Esophagus squamous epithelium (tissue), 5 donors: Measurements from ENCODE around the gene TPRKB. TPM values are rescaled to one million over a fixed set of nuclear protein-coding genes. Genes with fewer than 3 reads are reported as not detected.
A peak's percentile ranks its signal among the peaks of the same experiment; 100 is the strongest.
"Not testable (repeated sequence)": the region's sequence is repeated elsewhere in the genome, so short reads cannot be mapped to it uniquely, and the experiment has no call there.

Experiments used
- DNase-seq: peaks from one replicate; lab custom pipeline; 2025; lab: John Stamatoyannopoulos, UW
- H3K27ac ChIP-seq, 4 donors: fragments of 200-600 bp; sonication (generic); one replicate each; pipeline ENCODE4 v1.5.1; 2016 to 2019; ENCODE audit warnings: mild to moderate bottlenecking in 1 of 4
- H3K27me3 ChIP-seq, 4 donors: fragments of 200-600 bp; sonication (generic); 1 replicate in 3 of 4; 2 replicates in 1 of 4; pipeline versions ENCODE4 v1.5.1 to v1.6.0; 2017 to 2021; ENCODE audit warnings: antibody characterized with exemption in 1 of 4
- H3K36me3 ChIP-seq, 3 donors: fragments of 200-600 bp; sonication (generic); one replicate each; pipeline ENCODE4 v1.5.1; 2016 to 2019
- H3K4me1 ChIP-seq, 3 donors: fragments of 200-600 bp; sonication (generic); one replicate each; pipeline ENCODE4 v1.5.1; 2017 to 2019
- H3K4me3 ChIP-seq, 4 donors: fragments of 200-600 bp; sonication (generic); 1 replicate in 3 of 4; 2 replicates in 1 of 4; pipeline ENCODE4 v1.5.1; 2016 to 2019; ENCODE audit warnings: mild to moderate bottlenecking in 2 of 4, moderate library complexity in 1 of 4
- H3K9me3 ChIP-seq, 3 donors: fragments of 200-600 bp; sonication (generic); one replicate each; pipeline ENCODE4 v1.5.1; 2016 to 2019
- POLR2A ChIP-seq, 4 donors: fragments of 450-650 bp; IDR thresholded peaks; one replicate each; pipeline ENCODE4 v1.6.1; 2017; ENCODE audit warnings: antibody characterized with exemption in 4 of 4, mild to moderate bottlenecking in 4 of 4, moderate library complexity in 3 of 4
- WGBS, 2 donors: methylation state at CpG; one replicate each; pipeline ENCODE4 v1.1.5; 2018; 5-methylcytosine and 5-hydroxymethylcytosine counted together
- intact Hi-C: fragments of 100-400 bp; cut with DNase I; formaldehyde crosslinking; loops from one replicate; pipeline ENCODE4 v1.15.0; 2022
- total RNA-seq, 4 donors: library from RNA; depleted of rRNA; stranded (reverse); fragments of >200 nt; gene quantifications; one replicate each; pipeline ENCODE4 v1.1.0, GENCODE V29; 2016
- TF ChIP-seq, protein P1 (sequence below), 6 experiments: fragments of 450-650 bp in 4 of 6; fragments of 200-600 bp in 2 of 6; sonication (generic) in 2 of 6; IDR thresholded peaks; one replicate each; pipeline ENCODE4 v1.5.1; 2016 to 2019; ENCODE audit warnings: antibody characterized with exemption in 6 of 6, mild to moderate bottlenecking in 4 of 6, moderate library complexity in 4 of 6
- donor health status: DM: yes; HTN: yes; CAD: no.

TPRKB gene
- total RNA-seq, 4 donors from 2014 or later, result 23.3 to 49.8 (median 44.9) TPM

DNA sequence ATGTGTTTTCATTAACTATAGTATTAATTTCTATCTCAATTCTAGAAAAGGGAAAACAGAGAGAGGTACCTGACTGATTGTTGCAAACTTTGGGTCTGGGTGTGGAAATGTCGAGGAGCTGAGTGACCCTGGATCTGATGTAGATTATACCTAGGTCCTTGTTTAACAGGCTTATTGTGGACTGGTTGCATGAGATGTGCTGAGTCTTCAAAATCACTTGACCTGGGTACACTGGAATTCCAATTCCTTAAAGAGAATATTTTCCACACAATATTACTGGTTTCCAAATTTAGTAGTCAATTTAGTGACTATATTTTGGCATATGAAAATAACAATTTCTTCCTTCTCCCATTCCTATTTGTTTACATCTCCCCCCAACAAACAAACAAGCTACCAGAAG lies 29.2 kb upstream of the TPRKB start:
- TF ChIP-seq, protein P1, sequence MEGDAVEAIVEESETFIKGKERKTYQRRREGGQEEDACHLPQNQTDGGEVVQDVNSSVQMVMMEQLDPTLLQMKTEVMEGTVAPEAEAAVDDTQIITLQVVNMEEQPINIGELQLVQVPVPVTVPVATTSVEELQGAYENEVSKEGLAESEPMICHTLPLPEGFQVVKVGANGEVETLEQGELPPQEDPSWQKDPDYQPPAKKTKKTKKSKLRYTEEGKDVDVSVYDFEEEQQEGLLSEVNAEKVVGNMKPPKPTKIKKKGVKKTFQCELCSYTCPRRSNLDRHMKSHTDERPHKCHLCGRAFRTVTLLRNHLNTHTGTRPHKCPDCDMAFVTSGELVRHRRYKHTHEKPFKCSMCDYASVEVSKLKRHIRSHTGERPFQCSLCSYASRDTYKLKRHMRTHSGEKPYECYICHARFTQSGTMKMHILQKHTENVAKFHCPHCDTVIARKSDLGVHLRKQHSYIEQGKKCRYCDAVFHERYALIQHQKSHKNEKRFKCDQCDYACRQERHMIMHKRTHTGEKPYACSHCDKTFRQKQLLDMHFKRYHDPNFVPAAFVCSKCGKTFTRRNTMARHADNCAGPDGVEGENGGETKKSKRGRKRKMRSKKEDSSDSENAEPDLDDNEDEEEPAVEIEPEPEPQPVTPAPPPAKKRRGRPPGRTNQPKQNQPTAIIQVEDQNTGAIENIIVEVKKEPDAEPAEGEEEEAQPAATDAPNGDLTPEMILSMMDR (IDR thresholded peaks at IDR 0.05), result no peak
- no peak for TF ChIP-seq POLR2A (IDR thresholded peaks at IDR 0.05)
- Histone ChIP-seq H3K27ac (no peak overlapping the region), H3K9me3 (no peaks in the 10 kb centered on the region), H3K4me3 (no peak overlapping the region), H3K27me3 (no peaks in the 10 kb centered on the region), H3K36me3 (peaks cover 5 to 99% (median 43%) of the 10 kb centered on the region in 3 donors), H3K4me1 (peaks cover 0 to 11% (median 0%) of the 10 kb centered on the region in 3 donors)
- intact Hi-C loops, result no loop called here
- DNase-seq, result no peak
- WGBS, 2 donors, result 100% methylated on average over 1 of the region's 1 CpG

DNA sequence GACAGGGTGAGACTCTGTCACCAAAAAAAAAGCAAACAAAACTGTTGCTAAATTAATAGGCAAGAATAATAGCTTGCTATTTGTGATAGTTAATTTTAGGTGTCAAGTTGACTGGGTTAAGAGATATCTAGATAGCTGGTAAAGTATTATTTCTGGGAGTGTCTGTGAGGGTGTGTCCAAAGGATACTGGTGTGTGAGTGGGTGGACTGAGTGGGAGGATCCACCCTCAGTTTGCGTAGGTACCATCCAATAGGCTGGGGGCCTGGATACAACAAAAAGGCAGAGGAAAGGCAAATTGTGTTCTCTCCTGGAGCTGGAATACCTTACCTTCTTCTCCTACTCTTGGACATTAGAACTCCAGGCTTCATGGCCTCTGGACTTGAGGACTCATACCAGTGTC lies 27.8 kb upstream of the TPRKB start:
- DNase-seq, result no peak
- Histone ChIP-seq H3K4me1 (peaks cover 0 to 15% (median 0%) of the 10 kb centered on the region in 3 donors), H3K4me3 (no peak overlapping the region), H3K36me3 (peaks cover 5 to 99% (median 53%) of the 10 kb centered on the region in 3 donors), H3K27ac (peak overlapping the region in 2 of 4 donors; percentile 8 to 15), H3K27me3 (no peaks in the 10 kb centered on the region), H3K9me3 (no peaks in the 10 kb centered on the region)
- WGBS, 2 donors, result 94 to 100% methylated on average over 1 of the region's 1 CpG
- intact Hi-C loops, result no loop called here
- TF ChIP-seq POLR2A (IDR thresholded peaks at IDR 0.05), result no peak
- TF ChIP-seq, protein P1 (IDR thresholded peaks at IDR 0.05), result no peak

DNA sequence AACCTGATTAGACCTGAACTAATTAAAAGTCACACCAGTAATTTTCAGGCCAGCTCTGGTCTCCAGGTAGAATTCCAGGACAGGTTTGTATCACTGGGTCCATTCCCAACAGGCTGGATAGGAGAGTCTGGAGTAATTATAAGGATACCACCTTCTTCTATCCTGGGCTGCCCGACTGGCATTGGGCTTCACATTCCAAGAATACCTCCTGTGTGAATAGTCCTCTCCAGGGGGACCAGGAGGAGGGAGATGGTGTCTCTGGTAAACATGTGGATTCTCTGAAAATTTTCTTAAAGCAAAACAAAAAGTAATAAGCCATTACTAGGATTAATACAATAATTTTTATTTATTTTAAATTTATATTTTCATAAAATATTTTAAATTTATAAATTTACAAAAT lies 25.4 kb upstream of the TPRKB start:
- no peaks in the 10 kb centered on the region for H3K27me3 ChIP-seq
- no peak for DNase-seq
- no peaks in the 10 kb centered on the region for H3K9me3 ChIP-seq
- WGBS, 2 donors, result 81 to 100% methylated on average over 1 of the region's 1 CpG
- peaks cover 0 to 26% (median 0%) of the 10 kb centered on the region in 3 donors for H3K4me1 ChIP-seq
- no peak overlapping the region for H3K27ac ChIP-seq
- peaks cover 5 to 99% (median 33%) of the 10 kb centered on the region in 3 donors for H3K36me3 ChIP-seq
- TF ChIP-seq, protein P1 (IDR thresholded peaks at IDR 0.05), result no peak
- TF ChIP-seq POLR2A (IDR thresholded peaks at IDR 0.05), result no peak
- intact Hi-C loops, result no loop called here
- H3K4me3 ChIP-seq, result no peak overlapping the region

DNA sequence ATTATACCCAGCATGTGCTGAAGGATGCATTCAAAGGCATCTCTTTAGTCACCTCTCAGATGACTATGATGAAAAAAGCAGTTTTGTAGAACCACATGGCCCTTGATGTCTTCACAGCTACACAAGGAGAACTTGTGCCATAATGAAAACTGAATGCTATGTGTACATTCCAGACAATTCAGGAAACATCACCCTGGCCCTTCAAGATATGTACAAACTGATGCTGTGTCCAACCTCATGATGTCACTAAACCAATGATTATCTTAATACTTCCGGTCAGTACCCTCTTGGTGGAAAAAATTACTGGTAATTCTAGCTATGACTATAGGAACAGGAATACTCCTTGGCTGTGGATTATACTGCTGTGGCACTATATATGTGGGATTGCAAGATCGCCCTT lies 22.8 kb upstream of the TPRKB start:
- DNase-seq, result no peak
- no peak overlapping the region for H3K27ac ChIP-seq
- no peaks in the 10 kb centered on the region for H3K9me3 ChIP-seq
- intact Hi-C loops, result no loop called here
- no peak overlapping the region for H3K4me3 ChIP-seq
- peaks cover 0 to 100% (median 35%) of the 10 kb centered on the region in 3 donors for H3K36me3 ChIP-seq
- peaks cover 0 to 23% (median 0%) of the 10 kb centered on the region in 3 donors for H3K4me1 ChIP-seq
- no peak for TF ChIP-seq POLR2A (IDR thresholded peaks at IDR 0.05)
- TF ChIP-seq, protein P1 (IDR thresholded peaks at IDR 0.05), result no peak
- no peaks in the 10 kb centered on the region for H3K27me3 ChIP-seq
- 83 to 100% methylated on average over 2 of the region's 2 CpGs for WGBS, 2 donors

DNA sequence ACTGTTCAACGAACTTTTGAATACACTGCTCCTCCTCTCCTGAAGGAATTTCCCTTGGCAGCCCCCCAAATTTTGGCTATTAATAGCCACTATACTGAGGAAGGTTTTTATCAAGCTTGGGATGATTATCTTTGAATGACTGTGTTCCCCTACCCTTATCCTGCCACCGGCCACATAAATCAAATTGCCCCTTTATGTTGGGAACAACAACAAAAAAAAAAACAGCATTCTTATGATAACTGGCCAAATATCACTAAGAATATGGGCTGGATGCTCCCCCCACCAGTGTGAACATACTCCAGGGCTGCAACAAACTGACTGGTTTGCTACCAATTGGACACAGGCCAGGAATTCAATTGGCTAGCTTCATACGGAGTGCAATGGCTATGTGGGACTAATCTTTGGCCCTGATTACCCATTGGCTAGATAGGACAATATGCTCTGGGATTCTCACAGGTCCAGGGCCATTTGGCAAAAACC lies 22.2 kb upstream of the TPRKB start:
- DNase-seq, result no peak
- intact Hi-C loops, result no loop called here
- TF ChIP-seq POLR2A (IDR thresholded peaks at IDR 0.05), result no peak
- TF ChIP-seq, protein P1 (IDR thresholded peaks at IDR 0.05), result no peak
- Histone ChIP-seq H3K36me3 (peaks cover 0 to 100% (median 30%) of the 10 kb centered on the region in 3 donors), H3K4me1 (peaks cover 0 to 17% (median 0%) of the 10 kb centered on the region in 3 donors), H3K4me3 (no peak overlapping the region), H3K27ac (no peak overlapping the region), H3K9me3 (no peaks in the 10 kb centered on the region), H3K27me3 (no peaks in the 10 kb centered on the region)
- WGBS, 2 donors, result 33 to 41% methylated on average over 3 of the region's 3 CpGs

DNA sequence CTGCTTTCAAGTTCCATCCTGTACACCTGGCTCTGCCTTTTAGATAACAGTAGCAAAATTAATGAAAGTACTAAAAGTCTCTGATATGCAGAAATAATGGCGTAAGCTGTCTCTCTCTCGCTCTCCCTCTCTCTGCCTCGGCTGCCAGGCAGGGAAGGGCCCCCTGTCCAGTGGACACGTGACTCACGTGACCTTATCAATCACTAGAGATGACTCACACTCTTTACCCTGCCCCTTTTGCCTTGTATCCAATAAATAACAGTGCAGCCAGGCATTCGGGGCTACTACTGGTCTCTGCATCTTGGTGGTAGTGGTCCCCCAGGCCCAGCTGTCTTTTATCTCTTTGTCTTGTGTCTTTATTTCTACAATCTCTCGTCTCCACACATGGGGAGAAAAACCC lies 17.2 kb upstream of the TPRKB start:
- not testable (repeated sequence) for H3K27me3 ChIP-seq

More for the DNA sequence above, 17.2 kb upstream of the TPRKB start:
- intact Hi-C loops, H3K4me1 ChIP-seq, H3K4me3 ChIP-seq, H3K27ac ChIP-seq, H3K9me3 ChIP-seq, DNase-seq: not testable (repeated sequence)
- H3K36me3 ChIP-seq, result peaks cover 0 to 96% (median 20%) of the 10 kb centered on the region in 3 donors
- WGBS, 2 donors, result 78 to 81% methylated on average over 7 of the region's 7 CpGs
